Myocyte (in vitro differentiated cells): ENCODE results near the gene C10orf105. TPM values are rescaled to one million over a fixed set of nuclear protein-coding genes. Genes with fewer than 3 reads are reported as not detected.

Experiments
- DNase-seq: peaks from one replicate; pipeline ENCODE4 v3.0.0-alpha.2; 2012; ENCODE audit warnings: low read depth
- total RNA-seq: library from RNA; depleted of rRNA; stranded (reverse); fragments of >200 nt; gene quantifications from 2 replicates; pipeline ENCODE4 v1.2.3, GENCODE V29; 2014

Gene C10orf105
- total RNA-seq, 1 donor from 2014 or later: 0.03 TPM

GRCh38 chr10:71718165-71718698, 1.3 kb downstream of the C10orf105 start:
- DNase-seq: no peak

GRCh38 chr10:71717551-71717951, 2.0 kb downstream of the C10orf105 start:
- DNase-seq: no peak

- DNase-seq: no peak
These were observed 2.5 kb downstream of the C10orf105 start for GRCh38 chr10:71717056-71717455.

GRCh38 chr10:71716426-71716825, 3.2 kb downstream of the C10orf105 start:
- no peak for DNase-seq

GRCh38 chr10:71715860-71716259, 3.7 kb downstream of the C10orf105 start:
- DNase-seq: no peak

- DNase-seq: no peak
These were observed 4.6 kb downstream of the C10orf105 start for GRCh38 chr10:71715026-71715425.

- DNase-seq: no peak
These were observed 5.0 kb downstream of the C10orf105 start for GRCh38 chr10:71714592-71714991.

- no peak for DNase-seq
These were observed 5.6 kb downstream of the C10orf105 start for GRCh38 chr10:71714031-71714410.

GRCh38 chr10:71713135-71714030, 6.2 kb downstream of the C10orf105 start:
- DNase-seq: peak; percentile 86

- no peak for DNase-seq
These were observed 6.9 kb downstream of the C10orf105 start for GRCh38 chr10:71712572-71713134.

- DNase-seq: no peak
These were observed 7.4 kb downstream of the C10orf105 start for GRCh38 chr10:71712170-71712569.

- DNase-seq: no peak
These were observed 8.4 kb downstream of the C10orf105 start for GRCh38 chr10:71711052-71711623.

- no peak for DNase-seq
These were observed 9.1 kb downstream of the C10orf105 start for GRCh38 chr10:71710519-71710918.

- no peak for DNase-seq
These were observed 10.4 kb downstream of the C10orf105 start for GRCh38 chr10:71708897-71709882.

GRCh38 chr10:71708301-71708703, 11.3 kb downstream of the C10orf105 start:
- DNase-seq: no peak

- no peak for DNase-seq
These were observed 12.3 kb downstream of the C10orf105 start for GRCh38 chr10:71707240-71707789.

- DNase-seq: no peak
These were observed 13.1 kb downstream of the C10orf105 start for GRCh38 chr10:71706216-71707121.

GRCh38 chr10:71705582-71705981, 14.0 kb downstream of the C10orf105 start:
- DNase-seq: no peak

- DNase-seq: no peak
These were observed 14.8 kb downstream of the C10orf105 start for GRCh38 chr10:71704816-71705215.

GRCh38 chr10:71703577-71703976, 16.0 kb downstream of the C10orf105 start:
- DNase-seq: no peak
